Measurements from ENCODE around the gene DCK. TPM values are rescaled to one million over a fixed set of nuclear protein-coding genes. Genes with fewer than 3 reads are reported as not detected.

The DCK gene
- polyA plus RNA-seq, 3 donors: 13.3 to 56.6 (median 47.3) TPM

- H3K9ac ChIP-seq (ENCODE audit: insufficient read depth, low read length, poor library complexity, severe bottlenecking): peak overlapping the region; percentile 28
Observed at GRCh38 chr4:71006203-71006907, 12.9 kb downstream of the DCK start.

GRCh38 chr4:71008196-71008595, 14.7 kb downstream of the DCK start:
- Mint-ChIP-seq H3K4me1 (peaks cover 16% of the 10 kb centered on the region), H3K36me3 (peaks cover 24 to 47% of the 10 kb centered on the region in 2 donors), H3K4me3 (no peak overlapping the region), H3K27me3 (ENCODE audit: low read depth in 3 of 3) (no peaks in the 10 kb centered on the region), H3K27ac (peak overlapping the region in 1 of 7 donors; percentile 19), H3K9me3 (peaks cover 0 to 4% (median 3%) of the 10 kb centered on the region in 7 donors)
- no peak overlapping the region for H3K4me2 ChIP-seq (replicated peaks; ENCODE audit: extremely low read depth, low read length, poor library complexity, severe bottlenecking)
- intact Hi-C loops (cut with micrococcal nuclease): loop anchor here in 1 of 2 donors (10.0 kb wide), 1 partner anchor 353 kb away; no protein-coding TSS in a partner anchor
- H3K27ac ChIP-seq (ENCODE audit: low read depth in 1 of 2, low read length in 2 of 2): peak overlapping the region in 1 of 2 donors; percentile 6
- peaks cover 91% of the 10 kb centered on the region for H3K79me2 ChIP-seq (ENCODE audit: insufficient read depth, low read length)
- no peaks in the 10 kb centered on the region for H3K27me3 ChIP-seq (ENCODE audit: control insufficient read depth in 2 of 2, insufficient read depth in 2 of 2, low read length in 2 of 2)
- no CpG with 5 or more reads among the region's 2 CpGs for WGBS (ENCODE audit: insufficient coverage)
- peaks cover 10 to 31% of the 10 kb centered on the region in 2 donors for H3K36me3 ChIP-seq (replicated peaks in 1 of 2; ENCODE audit: control insufficient read depth in 1 of 2, insufficient read depth in 2 of 2, low read length in 2 of 2)
- no peak overlapping the region for H2AFZ ChIP-seq (ENCODE audit: insufficient read depth, low read depth, low read length, poor library complexity, severe bottlenecking)
- DNase-seq: no peak
- peaks cover 10% of the 10 kb centered on the region in 2 donors for H3K4me1 ChIP-seq (ENCODE audit: control insufficient read depth in 1 of 2, insufficient read depth in 2 of 2, low read length in 2 of 2)
- H3K4me3 ChIP-seq (replicated peaks in 1 of 3; ENCODE audit: low read depth in 2 of 3, low read length in 3 of 3): no peak overlapping the region
- no peak for TF ChIP-seq CTCF (IDR thresholded peaks at IDR 0.05)
- peaks cover 32% of the 10 kb centered on the region for H4K20me1 ChIP-seq (ENCODE audit: insufficient read depth, low read length)
- no peak overlapping the region for H3K9ac ChIP-seq (ENCODE audit: insufficient read depth, low read length, poor library complexity, severe bottlenecking)
- H3K9me3 ChIP-seq (replicated peaks in 1 of 2; ENCODE audit: control insufficient read depth in 1 of 2, insufficient read depth in 1 of 2, low read length in 2 of 2): no peaks in the 10 kb centered on the region

More at GRCh38 chr4:71006203-71006907, 12.9 kb downstream of the DCK start:
- no peak for TF ChIP-seq CTCF (IDR thresholded peaks at IDR 0.05)
- Histone ChIP-seq H4K20me1 (ENCODE audit: insufficient read depth, low read length) (peaks cover 24% of the 10 kb centered on the region), H3K27ac (ENCODE audit: low read depth in 1 of 2, low read length in 2 of 2) (peak overlapping the region; percentile 66 to 69), H3K79me2 (ENCODE audit: insufficient read depth, low read length) (peaks cover 98% of the 10 kb centered on the region), H3K4me3 (replicated peaks in 1 of 3; ENCODE audit: low read depth in 2 of 3, low read length in 3 of 3) (no peak overlapping the region), H3K9me3 (replicated peaks in 1 of 2; ENCODE audit: control insufficient read depth in 1 of 2, insufficient read depth in 1 of 2, low read length in 2 of 2) (no peaks in the 10 kb centered on the region), H3K36me3 (replicated peaks in 1 of 2; ENCODE audit: control insufficient read depth in 1 of 2, insufficient read depth in 2 of 2, low read length in 2 of 2) (peaks cover 7 to 26% of the 10 kb centered on the region in 2 donors), H2AFZ (ENCODE audit: insufficient read depth, low read depth, low read length, poor library complexity, severe bottlenecking) (no peak overlapping the region), H3K27me3 (ENCODE audit: control insufficient read depth in 2 of 2, insufficient read depth in 2 of 2, low read length in 2 of 2) (no peaks in the 10 kb centered on the region), H3K4me2 (replicated peaks; ENCODE audit: extremely low read depth, low read length, poor library complexity, severe bottlenecking) (peak overlapping the region; percentile 28), H3K4me1 (ENCODE audit: control insufficient read depth in 1 of 2, insufficient read depth in 2 of 2, low read length in 2 of 2) (peaks cover 10% of the 10 kb centered on the region in 2 donors)
- Mint-ChIP-seq H3K36me3 (peaks cover 20 to 46% of the 10 kb centered on the region in 2 donors), H3K27ac (peak overlapping the region; percentile 83 to 89 (median 85)), H3K4me1 (peaks cover 31% of the 10 kb centered on the region), H3K9me3 (no peaks in the 10 kb centered on the region), H3K4me3 (peak overlapping the region in 1 of 2 donors; percentile 55), H3K27me3 (ENCODE audit: low read depth in 3 of 3) (no peaks in the 10 kb centered on the region)
- WGBS (ENCODE audit: insufficient coverage): 56% methylated on average over 5 of the region's 6 CpGs
- intact Hi-C loops (cut with micrococcal nuclease): loop anchor here in 1 of 2 donors (10.0 kb wide), 1 partner anchor 352 kb away; no protein-coding TSS in a partner anchor
- DNase-seq: peak; percentile 30 to 54 (median 44)
